ENCODE data around the gene GABARAP.

Gene GABARAP

DNA sequence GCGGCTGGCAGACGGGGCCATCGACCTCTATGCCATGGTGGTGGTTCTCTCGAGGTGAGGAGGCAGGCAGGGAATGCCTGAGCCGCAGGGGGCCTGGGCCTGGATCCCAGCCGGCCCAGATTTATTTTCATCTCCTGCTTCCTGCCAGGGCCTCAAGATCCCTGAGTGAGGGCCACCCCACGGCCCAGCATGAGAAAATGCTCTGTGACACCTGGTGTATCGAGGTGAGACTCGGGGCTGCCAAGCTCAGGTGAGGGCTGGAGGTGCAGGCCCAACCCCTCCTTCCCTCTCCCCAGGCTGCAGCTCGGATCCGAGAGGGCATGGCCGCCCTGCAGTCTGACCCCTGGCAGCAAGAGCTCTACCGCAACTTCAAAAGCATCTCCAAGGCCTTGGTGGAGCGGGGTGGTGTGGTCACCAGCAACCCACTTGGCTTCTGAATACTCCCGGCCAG, 17.6 kb downstream of the GABARAP start:
- H3K27ac ChIP-seq (ENCODE audit: low read depth, low read length, poor library complexity, severe bottlenecking): no peak overlapping the region
- no peak for TF ChIP-seq EZH2 (IDR thresholded peaks at IDR 0.05; ENCODE audit: borderline replicate concordance, low read length)
- TF ChIP-seq, protein P1, sequence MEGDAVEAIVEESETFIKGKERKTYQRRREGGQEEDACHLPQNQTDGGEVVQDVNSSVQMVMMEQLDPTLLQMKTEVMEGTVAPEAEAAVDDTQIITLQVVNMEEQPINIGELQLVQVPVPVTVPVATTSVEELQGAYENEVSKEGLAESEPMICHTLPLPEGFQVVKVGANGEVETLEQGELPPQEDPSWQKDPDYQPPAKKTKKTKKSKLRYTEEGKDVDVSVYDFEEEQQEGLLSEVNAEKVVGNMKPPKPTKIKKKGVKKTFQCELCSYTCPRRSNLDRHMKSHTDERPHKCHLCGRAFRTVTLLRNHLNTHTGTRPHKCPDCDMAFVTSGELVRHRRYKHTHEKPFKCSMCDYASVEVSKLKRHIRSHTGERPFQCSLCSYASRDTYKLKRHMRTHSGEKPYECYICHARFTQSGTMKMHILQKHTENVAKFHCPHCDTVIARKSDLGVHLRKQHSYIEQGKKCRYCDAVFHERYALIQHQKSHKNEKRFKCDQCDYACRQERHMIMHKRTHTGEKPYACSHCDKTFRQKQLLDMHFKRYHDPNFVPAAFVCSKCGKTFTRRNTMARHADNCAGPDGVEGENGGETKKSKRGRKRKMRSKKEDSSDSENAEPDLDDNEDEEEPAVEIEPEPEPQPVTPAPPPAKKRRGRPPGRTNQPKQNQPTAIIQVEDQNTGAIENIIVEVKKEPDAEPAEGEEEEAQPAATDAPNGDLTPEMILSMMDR (IDR thresholded peaks at IDR 0.05; ENCODE audit: low read length): no peak
- H2AFZ ChIP-seq (ENCODE audit: low read length): no peak overlapping the region
- no peaks in the 10 kb centered on the region; the same call in 1 of the 2 replicates for H3F3A ChIP-seq (ENCODE audit: insufficient read depth, low read length)
- H3K36me3 ChIP-seq (ENCODE audit: insufficient read depth, low read length): peaks cover 83% of the 10 kb centered on the region
- H3K4me3 ChIP-seq (ENCODE audit: low read depth, low read length, poor library complexity, severe bottlenecking): no peak overlapping the region
- no peaks in the 10 kb centered on the region for H3K9me2 ChIP-seq (ENCODE audit: low read depth, low read length)
- H4K20me1 ChIP-seq (ENCODE audit: insufficient read depth, low read length): no peaks in the 10 kb centered on the region
- H3K9ac ChIP-seq (ENCODE audit: low read length): no peak overlapping the region
- H3K27me3 ChIP-seq (ENCODE audit: insufficient read depth, low read length): no peaks in the 10 kb centered on the region
- H3K9me3 ChIP-seq (ENCODE audit: low read length): no peaks in the 10 kb centered on the region
- peaks cover 7% of the 10 kb centered on the region for H3K4me1 ChIP-seq (ENCODE audit: insufficient read depth, low read length, severe bottlenecking)
- H3K79me2 ChIP-seq (ENCODE audit: insufficient read depth, low read length): no peaks in the 10 kb centered on the region
- H3K4me2 ChIP-seq (ENCODE audit: low read length): no peak overlapping the region

DNA sequence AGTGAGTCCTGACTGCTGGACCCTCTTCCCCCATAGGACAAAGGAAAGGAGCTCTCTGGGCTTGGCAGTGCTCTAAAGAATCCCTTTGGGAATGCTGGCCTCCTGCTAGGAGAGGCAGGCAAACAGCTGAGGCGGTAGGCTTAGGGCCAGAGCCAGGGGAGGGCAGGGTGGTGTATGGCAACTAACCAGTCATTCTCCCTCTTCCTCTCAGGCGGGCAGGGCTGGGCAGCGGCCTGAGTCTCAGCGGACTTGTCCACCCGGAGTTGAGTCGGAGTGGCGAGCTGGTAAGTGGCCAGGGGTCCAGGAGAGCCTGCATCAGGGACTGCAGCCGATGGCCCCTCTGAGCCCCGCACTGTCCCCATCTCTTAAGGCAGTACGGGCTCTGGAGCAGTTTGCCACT, 18.1 kb downstream of the GABARAP start:
- Histone ChIP-seq H3K9ac (ENCODE audit: low read length) (no peak overlapping the region), H3K4me2 (ENCODE audit: low read length) (no peak overlapping the region), H2AFZ (ENCODE audit: low read length) (no peak overlapping the region), H3K27ac (ENCODE audit: low read depth, low read length, poor library complexity, severe bottlenecking) (no peak overlapping the region), H3K36me3 (ENCODE audit: insufficient read depth, low read length) (peaks cover 77% of the 10 kb centered on the region), H3K9me3 (ENCODE audit: low read length) (no peaks in the 10 kb centered on the region), H3K9me2 (ENCODE audit: low read depth, low read length) (no peaks in the 10 kb centered on the region), H3K27me3 (ENCODE audit: insufficient read depth, low read length) (no peaks in the 10 kb centered on the region), H3K4me3 (ENCODE audit: low read depth, low read length, poor library complexity, severe bottlenecking) (no peak overlapping the region), H3K4me1 (ENCODE audit: insufficient read depth, low read length, severe bottlenecking) (peaks cover 12% of the 10 kb centered on the region), H4K20me1 (ENCODE audit: insufficient read depth, low read length) (no peaks in the 10 kb centered on the region), H3F3A (ENCODE audit: insufficient read depth, low read length) (no peaks in the 10 kb centered on the region; the same call in 1 of the 2 replicates), H3K79me2 (ENCODE audit: insufficient read depth, low read length) (no peaks in the 10 kb centered on the region)
- TF ChIP-seq, protein P1 (IDR thresholded peaks at IDR 0.05; ENCODE audit: low read length): no peak
- no peak for TF ChIP-seq EZH2 (IDR thresholded peaks at IDR 0.05; ENCODE audit: borderline replicate concordance, low read length)

DNA sequence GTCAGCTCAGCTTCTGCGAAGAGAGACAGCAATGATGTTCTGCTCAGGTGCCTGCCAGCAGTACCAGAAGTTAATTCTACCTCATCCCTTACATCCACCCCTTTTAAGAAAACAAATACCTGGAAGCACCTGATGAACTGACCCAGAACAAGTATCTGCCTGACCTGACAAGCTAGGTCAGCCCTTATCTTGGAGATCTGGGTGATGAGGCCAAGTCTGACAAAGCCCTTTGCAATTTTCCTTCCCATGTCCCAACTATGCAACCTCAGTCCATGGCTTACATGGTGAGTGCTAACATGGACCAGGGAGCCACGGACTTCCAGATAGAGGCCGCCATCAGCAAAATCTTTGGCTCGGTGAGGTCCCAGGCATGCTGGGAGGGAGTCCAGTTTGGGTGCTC, 18.9 kb downstream of the GABARAP start:
- TF ChIP-seq EZH2 (IDR thresholded peaks at IDR 0.05; ENCODE audit: borderline replicate concordance, low read length): no peak
- TF ChIP-seq, protein P1 (IDR thresholded peaks at IDR 0.05; ENCODE audit: low read length): no peak
- peaks cover 16% of the 10 kb centered on the region for H3K4me1 ChIP-seq (ENCODE audit: insufficient read depth, low read length, severe bottlenecking)
- H3K9me3 ChIP-seq (ENCODE audit: low read length): no peaks in the 10 kb centered on the region
- H3K4me2 ChIP-seq (ENCODE audit: low read length): no peak overlapping the region
- H3K36me3 ChIP-seq (ENCODE audit: insufficient read depth, low read length): peaks cover 70% of the 10 kb centered on the region
- no peak overlapping the region for H3K4me3 ChIP-seq (ENCODE audit: low read depth, low read length, poor library complexity, severe bottlenecking)
- H3K9me2 ChIP-seq (ENCODE audit: low read depth, low read length): no peaks in the 10 kb centered on the region
- no peaks in the 10 kb centered on the region for H3K27me3 ChIP-seq (ENCODE audit: insufficient read depth, low read length)
- H3K79me2 ChIP-seq (ENCODE audit: insufficient read depth, low read length): no peaks in the 10 kb centered on the region
- H4K20me1 ChIP-seq (ENCODE audit: insufficient read depth, low read length): no peaks in the 10 kb centered on the region
- H3K27ac ChIP-seq (ENCODE audit: low read depth, low read length, poor library complexity, severe bottlenecking): no peak overlapping the region
- H3F3A ChIP-seq (ENCODE audit: insufficient read depth, low read length): no peaks in the 10 kb centered on the region; the same call in 1 of the 2 replicates
- H2AFZ ChIP-seq (ENCODE audit: low read length): no peak overlapping the region
- H3K9ac ChIP-seq (ENCODE audit: low read length): no peak overlapping the region

Data from OCI-LY1 (cell line).